Nephron (organoid): ENCODE data around the gene RPL15.
"Not testable (repeated sequence)": the region's sequence is repeated elsewhere in the genome, so short reads cannot be mapped to it uniquely, and the experiment has no call there.

ENCODE experiments used
- H3K27ac Mint-ChIP-seq, 3 experiments: 2 replicates each; pipeline ENCODE4 v1.8.0; 2020; ENCODE audit warnings: mixed read lengths in 3 of 3, mild to moderate bottlenecking in 2 of 3, moderate library complexity in 1 of 3
- H3K27me3 Mint-ChIP-seq: 2 replicates; pipeline ENCODE4 v1.8.0; 2021; ENCODE audit warnings: low read depth, mild to moderate bottlenecking, moderate library complexity, mixed read lengths
- H3K36me3 Mint-ChIP-seq: 2 replicates; pipeline ENCODE4 v1.8.0; 2020; ENCODE audit warnings: low read depth, mixed read lengths
- H3K4me1 Mint-ChIP-seq: 2 replicates; pipeline ENCODE4 v1.8.0; 2020; ENCODE audit warnings: mixed read lengths
- H3K4me3 Mint-ChIP-seq, 3 experiments: 2 replicates each; pipeline ENCODE4 v1.8.0; 2020; ENCODE audit warnings: mild to moderate bottlenecking in 3 of 3, mixed read lengths in 3 of 3, moderate library complexity in 2 of 3
- H3K9me3 Mint-ChIP-seq: 2 replicates; pipeline ENCODE4 v1.8.0; 2020; ENCODE audit warnings: mixed read lengths
- CTCF ChIP-seq, 3 experiments: fragments of 200-600 bp; sonication (generic); IDR thresholded peaks; one replicate each; pipeline ENCODE4 v1.5.0; 2021; ENCODE audit warnings: antibody characterized with exemption in 3 of 3; ENCODE audit not compliant: unreplicated experiment in 3 of 3

RPL15 gene

GRCh38 chr3:23894254-23895061 is 22.5 kb upstream of the RPL15 start:
- Mint-ChIP-seq H3K4me3 (no peak overlapping the region), H3K4me1 (no peaks in the 10 kb centered on the region), H3K27me3 (no peaks in the 10 kb centered on the region), H3K9me3 (peaks cover 12% of the 10 kb centered on the region), H3K27ac (no peak overlapping the region), H3K36me3 (peaks cover 80% of the 10 kb centered on the region)
- TF ChIP-seq CTCF (IDR thresholded peaks at IDR 0.05; ENCODE audit: unreplicated experiment in 3 of 3), result no peak

- Mint-ChIP-seq H3K4me3 (no peak overlapping the region), H3K9me3 (peaks cover 13% of the 10 kb centered on the region), H3K36me3 (peaks cover 84% of the 10 kb centered on the region), H3K27me3 (no peaks in the 10 kb centered on the region), H3K27ac (no peak overlapping the region), H3K4me1 (no peaks in the 10 kb centered on the region)
- no peak for TF ChIP-seq CTCF (IDR thresholded peaks at IDR 0.05; ENCODE audit: unreplicated experiment in 3 of 3)
Observed at GRCh38 chr3:23895181-23895580, 21.8 kb upstream of the RPL15 start.

- TF ChIP-seq CTCF (IDR thresholded peaks at IDR 0.05; ENCODE audit: unreplicated experiment in 3 of 3), result no peak
Observed at GRCh38 chr3:23900744-23901143, 16.2 kb upstream of the RPL15 start.

GRCh38 chr3:23904545-23904944 is 12.4 kb upstream of the RPL15 start:
- TF ChIP-seq CTCF (IDR thresholded peaks at IDR 0.05; ENCODE audit: unreplicated experiment in 3 of 3), result no peak
- Mint-ChIP-seq H3K4me1 (no peaks in the 10 kb centered on the region), H3K9me3 (peaks cover 6% of the 10 kb centered on the region), H3K4me3 (no peak overlapping the region), H3K36me3 (peaks cover 85% of the 10 kb centered on the region), H3K27ac (no peak overlapping the region), H3K27me3 (no peaks in the 10 kb centered on the region)

More at GRCh38 chr3:23900744-23901143, 16.2 kb upstream of the RPL15 start:
- H3K36me3 Mint-ChIP-seq, result peaks cover 96% of the 10 kb centered on the region
- no peaks in the 10 kb centered on the region for H3K27me3 Mint-ChIP-seq
- H3K9me3 Mint-ChIP-seq, result peaks cover 19% of the 10 kb centered on the region
- no peak overlapping the region for H3K27ac Mint-ChIP-seq
- no peaks in the 10 kb centered on the region for H3K4me1 Mint-ChIP-seq
- no peak overlapping the region for H3K4me3 Mint-ChIP-seq

- peaks cover 61% of the 10 kb centered on the region for H3K36me3 Mint-ChIP-seq
- H3K4me3 Mint-ChIP-seq, result no peak overlapping the region
- no peak overlapping the region for H3K27ac Mint-ChIP-seq
- no peaks in the 10 kb centered on the region for H3K9me3 Mint-ChIP-seq
- H3K27me3 Mint-ChIP-seq, result no peaks in the 10 kb centered on the region
- TF ChIP-seq CTCF (IDR thresholded peaks at IDR 0.05; ENCODE audit: unreplicated experiment in 3 of 3), result no peak
- H3K4me1 Mint-ChIP-seq, result peaks cover 8% of the 10 kb centered on the region
Observed at GRCh38 chr3:23909341-23909740, 7.6 kb upstream of the RPL15 start.

- Mint-ChIP-seq H3K4me3 (no peak overlapping the region), H3K27me3 (no peaks in the 10 kb centered on the region), H3K27ac (no peak overlapping the region)
Observed at GRCh38 chr3:23911397-23911796, 5.5 kb upstream of the RPL15 start.

GRCh38 chr3:23912335-23912734 is 4.6 kb upstream of the RPL15 start:
- Mint-ChIP-seq H3K4me1 (peaks cover 24% of the 10 kb centered on the region), H3K36me3 (peaks cover 33% of the 10 kb centered on the region)
- not testable (repeated sequence) for H3K27ac Mint-ChIP-seq, H3K27me3 Mint-ChIP-seq, H3K9me3 Mint-ChIP-seq, H3K4me3 Mint-ChIP-seq

More at GRCh38 chr3:23911397-23911796, 5.5 kb upstream of the RPL15 start:
- H3K9me3 Mint-ChIP-seq, result no peaks in the 10 kb centered on the region
- no peak for TF ChIP-seq CTCF (IDR thresholded peaks at IDR 0.05; ENCODE audit: unreplicated experiment in 3 of 3)
- peaks cover 41% of the 10 kb centered on the region for H3K36me3 Mint-ChIP-seq
- peaks cover 24% of the 10 kb centered on the region for H3K4me1 Mint-ChIP-seq
